ENCODE data around the gene PLPPR5.
"Not testable (repeated sequence)": the region's sequence is repeated elsewhere in the genome, so short reads cannot be mapped to it uniquely, and the experiment has no call there.

Gene PLPPR5

GRCh38 chr1:99004861-99005442, at the start of gene PLPPR5:
Gene PLPPR5, minus strand, starts transcription at chr1:99004861. Its CDS starts 190 bp downstream, at chr1:99004671.
- no peak for DNase-seq

GRCh38 chr1:99051611-99052283, 47.1 kb upstream of the PLPPR5 start:
- no peak for DNase-seq

- DNase-seq = no peak
Measured at GRCh38 chr1:99049745-99050144, 45.1 kb upstream of the PLPPR5 start.

GRCh38 chr1:99036746-99037145, 32.1 kb upstream of the PLPPR5 start:
- not testable (repeated sequence) for DNase-seq

- no peak for DNase-seq
Measured at GRCh38 chr1:99018313-99018712, 13.7 kb upstream of the PLPPR5 start.

GRCh38 chr1:99017655-99018054, 13.0 kb upstream of the PLPPR5 start:
- DNase-seq = peak; percentile 13

- no peak for DNase-seq
Measured at GRCh38 chr1:99010679-99011078, 6.0 kb upstream of the PLPPR5 start.

GRCh38 chr1:99007366-99007765, 2.7 kb upstream of the PLPPR5 start:
- DNase-seq = no peak

- no peak for DNase-seq
Measured at GRCh38 chr1:99005537-99005942, 879 bp upstream of the PLPPR5 start.

- no peak for DNase-seq
Measured at GRCh38 chr1:99004254-99004860, 304 bp downstream of the PLPPR5 start.

- DNase-seq = no peak
Measured at GRCh38 chr1:99003581-99004253, 944 bp downstream of the PLPPR5 start.

GRCh38 chr1:98992844-98993243, 11.8 kb downstream of the PLPPR5 start:
- DNase-seq = no peak

GRCh38 chr1:98991127-98992012, 13.3 kb downstream of the PLPPR5 start:
- DNase-seq = peak; percentile 94

- no peak for DNase-seq
Measured at GRCh38 chr1:98989556-98989907, 15.1 kb downstream of the PLPPR5 start.

GRCh38 chr1:98988904-98989555, 15.6 kb downstream of the PLPPR5 start:
- DNase-seq = peak; percentile 46

- DNase-seq = no peak
Measured at GRCh38 chr1:98985687-98986086, 19.0 kb downstream of the PLPPR5 start.

GRCh38 chr1:98981917-98982513, 22.6 kb downstream of the PLPPR5 start:
- peak; percentile 76 for DNase-seq

- DNase-seq = no peak
Measured at GRCh38 chr1:98979463-98979862, 25.2 kb downstream of the PLPPR5 start.

- DNase-seq = peak; percentile 25
Measured at GRCh38 chr1:98975810-98976209, 28.9 kb downstream of the PLPPR5 start.

GRCh38 chr1:98975113-98975512, 29.5 kb downstream of the PLPPR5 start:
- DNase-seq = peak; percentile 48

- DNase-seq = no peak
Measured at GRCh38 chr1:98969798-98970490, 34.7 kb downstream of the PLPPR5 start.
